ENCODE measurements around the gene GANC.
"Not testable (repeated sequence)": the region's sequence is repeated elsewhere in the genome, so short reads cannot be mapped to it uniquely, and the experiment has no call there.

GANC gene

DNA sequence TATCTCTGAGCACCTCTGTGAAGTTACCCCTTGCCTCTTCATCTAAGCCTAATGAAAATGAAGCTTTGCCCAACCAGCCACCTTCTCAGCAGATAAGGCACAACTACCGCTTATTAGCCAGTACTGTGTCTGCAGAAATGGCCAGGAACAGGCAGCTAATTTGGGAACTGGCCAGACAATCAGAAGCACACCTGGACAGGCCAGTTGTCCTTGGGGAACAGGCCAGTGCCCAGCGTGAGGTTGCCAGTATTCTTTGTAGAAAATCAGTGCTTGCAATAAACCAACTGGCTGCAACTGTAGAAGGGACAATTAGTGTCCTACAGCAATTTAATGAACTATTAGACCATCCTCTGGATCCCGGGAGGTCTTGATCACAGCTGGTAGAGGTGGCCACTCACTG lies 10.7 kb downstream of the GANC start:
- no peak for DNase-seq

GRCh38 chr15:42284551-42284950 lies 11.6 kb downstream of the GANC start:
- DNase-seq: no peak

- no peak for DNase-seq
Observed at GRCh38 chr15:42285034-42285433, 12.0 kb downstream of the GANC start.

GRCh38 chr15:42286445-42287029 lies 13.5 kb downstream of the GANC start:
- DNase-seq: no peak

DNA sequence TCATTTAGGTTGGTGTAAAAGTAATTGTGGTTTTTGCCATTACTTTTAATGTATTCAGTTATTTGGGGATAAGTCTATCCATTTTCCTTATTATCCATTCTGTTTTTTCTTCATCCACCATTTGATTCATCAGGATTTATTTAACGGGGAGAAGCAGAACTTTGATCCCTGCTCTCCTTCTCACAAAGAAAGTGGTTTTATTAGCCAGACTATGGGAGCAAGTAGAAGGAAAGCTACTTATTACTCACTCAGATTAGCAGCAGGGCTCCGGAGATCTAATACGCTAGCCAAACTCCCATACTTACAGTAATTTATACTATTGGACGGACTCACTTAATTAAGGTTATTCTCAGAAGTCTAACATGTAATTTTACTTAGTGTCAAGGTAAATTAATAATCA lies 14.9 kb downstream of the GANC start:
- no peak for DNase-seq

DNA sequence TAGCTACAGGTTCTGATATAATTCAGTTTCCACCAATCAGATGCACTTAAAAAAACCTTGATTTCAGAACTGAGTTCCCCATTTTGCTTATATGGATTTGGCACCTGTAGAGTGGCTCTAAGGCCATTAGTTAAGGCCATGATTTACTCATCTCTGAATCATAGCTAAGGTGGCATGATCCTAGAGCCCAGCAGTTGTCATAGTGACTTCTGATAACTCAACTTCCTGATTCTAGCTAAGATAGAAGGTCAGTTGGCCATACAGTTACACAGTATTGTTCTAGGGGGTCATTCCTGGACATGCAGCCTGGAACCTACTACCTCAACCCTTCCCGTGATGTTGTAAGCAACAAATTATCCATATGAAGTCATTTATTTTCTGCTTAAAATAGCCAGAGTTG lies 16.2 kb downstream of the GANC start:
- no peak for DNase-seq

GRCh38 chr15:42301004-42301403 lies 28.0 kb downstream of the GANC start:
- DNase-seq: not testable (repeated sequence)

DNA sequence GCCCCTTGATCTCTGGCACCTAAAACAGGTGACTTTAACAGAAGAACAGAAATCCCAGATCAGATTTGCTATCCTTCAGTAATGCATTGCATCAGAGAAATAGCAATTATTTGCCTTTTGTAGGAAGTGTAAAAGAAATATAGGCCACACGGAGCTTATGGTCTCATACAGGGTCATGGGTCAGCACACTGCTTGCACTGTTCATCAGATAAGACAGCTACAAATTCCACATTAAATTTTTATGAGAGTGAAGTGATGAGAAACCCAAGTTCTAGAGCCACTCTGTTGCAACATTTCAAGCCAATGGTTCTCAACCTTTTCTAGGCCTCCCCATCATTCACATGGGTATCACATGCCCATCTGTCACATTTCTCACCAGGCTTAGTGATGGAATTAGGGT lies 33.7 kb downstream of the GANC start:
- DNase-seq: no peak

- DNase-seq: no peak
Observed at GRCh38 chr15:42313463-42313862, 40.5 kb downstream of the GANC start.

- no peak for DNase-seq
Observed at GRCh38 chr15:42314818-42315217, 41.8 kb downstream of the GANC start.

DNA sequence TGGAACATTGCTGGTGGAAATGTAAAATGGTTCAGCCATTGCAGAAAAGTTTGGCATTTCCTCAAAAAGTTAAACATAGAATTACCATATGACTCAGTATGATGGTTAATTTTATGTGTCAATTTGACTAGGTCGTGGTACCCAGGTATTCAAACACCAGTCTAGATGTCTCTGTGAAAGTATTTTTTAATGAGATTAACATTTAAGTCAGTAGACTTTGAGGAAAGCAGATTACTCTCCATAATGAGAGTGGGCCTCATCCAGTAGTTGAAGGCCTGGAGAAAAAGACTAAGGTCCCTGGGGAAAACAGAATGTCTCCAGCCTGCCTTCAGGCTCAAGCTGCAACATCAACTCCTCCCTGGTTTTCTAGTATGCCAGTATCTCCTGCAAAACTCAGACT lies 42.5 kb downstream of the GANC start:
- DNase-seq: no peak

- DNase-seq: not testable (repeated sequence)
Observed at GRCh38 chr15:42316282-42316805, 43.3 kb downstream of the GANC start.

GRCh38 chr15:42319206-42319605 lies 46.2 kb downstream of the GANC start:
- DNase-seq: no peak

DNA sequence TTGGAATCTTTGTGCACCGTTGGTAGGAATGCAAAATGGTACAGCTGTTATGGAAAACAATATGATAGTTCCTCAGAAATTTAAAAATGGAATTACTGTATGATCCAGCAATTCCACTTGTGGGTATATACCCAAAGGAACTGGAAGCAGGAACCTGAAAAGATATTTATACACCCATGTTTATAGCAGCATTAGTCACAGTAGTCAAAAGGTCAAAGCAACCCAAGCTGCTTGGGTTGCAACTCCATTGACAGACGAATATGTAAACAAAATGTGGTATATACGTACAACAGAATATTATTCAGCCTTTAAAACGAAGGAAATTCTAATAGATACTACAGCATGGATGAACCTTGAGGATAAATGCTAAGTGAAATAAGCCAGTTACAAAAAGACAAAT lies 51.3 kb downstream of the GANC start:
- no peak for DNase-seq

DNA sequence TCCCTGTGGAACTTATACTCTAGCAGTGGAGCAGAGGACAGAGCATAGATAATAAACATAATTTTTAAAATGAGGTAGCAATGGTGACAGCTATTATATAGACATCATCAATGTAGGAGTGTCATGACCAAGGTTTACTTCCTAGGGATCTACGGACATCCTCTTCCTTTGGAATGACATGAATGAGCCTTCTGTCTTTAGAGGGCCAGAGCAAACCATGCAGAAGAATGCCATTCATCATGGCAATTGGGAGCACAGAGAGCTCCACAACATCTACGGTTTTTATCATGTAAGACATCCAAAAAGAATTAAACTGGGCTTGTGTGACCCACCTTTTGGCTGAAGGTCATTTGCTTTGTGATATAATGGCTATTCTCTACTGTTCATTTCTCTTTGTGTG lies 56.2 kb downstream of the GANC start:
- DNase-seq: no peak

- DNase-seq: no peak
Observed at GRCh38 chr15:42329992-42330391, 57.0 kb downstream of the GANC start.

DNA sequence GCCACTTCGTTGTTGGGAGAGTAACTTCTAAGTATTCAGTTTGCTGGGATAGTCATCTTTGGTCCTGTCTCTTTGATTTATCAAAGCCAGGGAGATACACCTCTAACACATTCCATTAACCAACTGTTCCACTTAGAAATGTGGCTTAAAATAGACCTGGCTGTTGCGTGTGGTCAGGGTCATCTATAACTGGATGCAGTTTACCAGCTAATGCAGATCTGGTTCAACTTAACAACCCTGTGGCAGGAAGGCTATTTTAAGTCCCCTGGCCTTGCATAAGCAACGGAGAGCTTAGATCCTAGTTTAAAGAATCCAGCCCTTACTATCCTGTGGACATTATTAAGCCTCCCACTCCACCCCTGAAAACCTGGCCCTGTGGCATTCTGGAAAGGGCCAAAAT lies 58.2 kb downstream of the GANC start:
- no peak for DNase-seq

DNA sequence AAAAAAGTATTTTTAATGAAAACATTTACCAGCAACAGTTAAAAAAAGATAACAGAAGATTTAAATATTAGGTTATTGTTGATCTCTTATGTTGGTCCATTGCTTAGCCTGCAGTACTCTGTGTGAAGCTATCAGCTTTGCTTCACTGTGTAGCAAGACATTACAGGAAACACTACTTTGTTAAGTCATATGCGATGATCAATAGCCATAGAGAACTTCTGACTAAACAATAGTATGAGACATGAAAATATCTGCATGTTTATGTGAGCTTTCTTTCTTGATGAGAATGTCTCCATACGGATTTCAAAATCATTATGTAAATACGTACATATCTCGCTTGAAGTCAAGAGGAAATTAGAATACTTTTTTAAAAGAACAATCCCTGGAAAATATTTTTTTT lies 59.3 kb downstream of the GANC start:
- no peak for DNase-seq

- no peak for DNase-seq
Observed at GRCh38 chr15:42335074-42335473, 62.1 kb downstream of the GANC start.

GRCh38 chr15:42336650-42337049 lies 63.6 kb downstream of the GANC start:
- not testable (repeated sequence) for DNase-seq

DNA sequence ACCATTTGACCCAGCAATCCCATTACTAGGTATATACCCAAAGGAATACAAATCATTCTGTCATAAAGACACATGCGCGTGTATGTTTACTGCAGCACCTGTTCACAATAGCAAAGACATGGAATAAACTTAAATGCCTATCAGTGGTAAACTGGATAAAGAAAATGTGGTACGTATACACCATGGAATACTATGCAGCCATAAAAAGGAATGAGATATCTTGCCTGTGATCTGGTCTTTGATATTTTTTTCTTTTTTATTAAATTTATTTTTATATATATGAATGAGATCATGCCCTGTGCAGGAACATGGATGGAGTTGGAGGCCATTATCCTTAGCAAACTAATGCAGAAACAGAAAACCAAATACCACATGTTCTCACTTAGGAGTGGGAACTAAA lies 64.1 kb downstream of the GANC start:
- not testable (repeated sequence) for DNase-seq

DNA sequence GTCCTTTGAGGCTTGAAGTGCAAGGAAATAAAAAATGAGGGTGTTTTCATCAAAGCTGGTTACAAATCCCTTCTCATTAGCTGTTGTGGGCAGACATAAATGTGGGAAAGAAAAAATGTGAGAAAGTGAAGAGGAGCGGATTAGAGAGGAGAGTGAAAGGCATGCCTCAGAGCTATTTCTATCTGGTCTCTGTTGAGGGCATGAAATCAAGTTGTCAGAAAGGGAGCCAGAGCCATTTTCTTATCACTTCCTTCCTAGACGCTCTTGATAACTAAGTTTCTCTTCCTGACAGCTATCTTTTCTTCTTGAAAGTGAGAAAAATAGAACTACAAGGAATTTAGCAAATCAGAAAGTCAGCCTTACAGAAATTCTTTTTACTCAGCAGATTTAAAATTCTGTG lies 65.5 kb downstream of the GANC start:
- DNase-seq: no peak

- no peak for DNase-seq
Observed at GRCh38 chr15:42343596-42344232, 70.7 kb downstream of the GANC start.

- DNase-seq: no peak
Observed at GRCh38 chr15:42344763-42345162, 71.8 kb downstream of the GANC start.

DNA sequence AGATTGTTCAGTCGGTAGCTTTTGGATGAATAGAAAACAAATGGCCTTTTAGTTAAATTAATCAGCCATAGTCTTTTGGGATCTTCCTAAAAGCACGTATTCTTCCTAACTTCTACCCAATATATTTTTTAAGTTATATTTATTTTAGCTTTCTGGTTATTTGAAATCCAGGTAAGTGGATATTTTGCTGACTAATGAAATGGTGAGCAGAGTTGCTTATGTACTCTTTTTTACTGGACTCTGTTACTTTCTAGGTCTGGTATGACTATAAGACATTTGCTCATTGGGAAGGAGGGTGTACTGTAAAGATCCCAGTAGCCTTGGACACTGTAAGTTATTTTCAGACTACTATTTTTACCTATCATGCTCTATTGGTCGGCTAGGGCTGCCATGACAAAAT lies 72.5 kb downstream of the GANC start:
- no peak for DNase-seq

Data from NCI-H1092 (cell line).